ENCODE results near the gene MAPK8.

- TF ChIP-seq CTCF (IDR thresholded peaks at IDR 0.05; ENCODE audit: borderline replicate concordance, extremely low read depth, low read length, poor library complexity, severe bottlenecking): no peak
- TF ChIP-seq EZH2 (IDR thresholded peaks at IDR 0.05; ENCODE audit: borderline replicate concordance, low read depth, low read length, severe bottlenecking): no peak
Measured at GRCh38 chr10:48257407-48257961, 49.0 kb upstream of the MAPK8 start.

Measured in DND-41 (cell line).